GM18505 (cell line): ENCODE data around the gene GYS1.
A peak's percentile ranks its signal among the peaks of the same experiment; 100 is the strongest.

Source experiments
- ATAC-seq: cut with Tn5 transposase; IDR thresholded peaks from one replicate; pipeline ENCODE4 v1.9.1; 2021; ENCODE audit not compliant: unreplicated experiment
- POLR2A ChIP-seq: IDR thresholded peaks from 4 replicates; pipeline ENCODE4 v1.6.1; 2011; ENCODE audit warnings: borderline replicate concordance; ENCODE audit not compliant: insufficient read depth, insufficient read length; ENCODE audit errors: extremely low read depth

GYS1 gene

GRCh38 chr19:48967346-48968178 is 25.5 kb downstream of the GYS1 start:
- ATAC-seq: no peak
- TF ChIP-seq POLR2A: peak; percentile 52

- no peak for ATAC-seq
- TF ChIP-seq POLR2A: no peak
Measured at GRCh38 chr19:48966541-48967345, 26.4 kb downstream of the GYS1 start.

GRCh38 chr19:48965806-48966540 is 27.1 kb downstream of the GYS1 start:
- TF ChIP-seq POLR2A: peak; percentile 49
- ATAC-seq: peak; percentile 11

GRCh38 chr19:48965040-48965805 is 27.9 kb downstream of the GYS1 start, which contains the start of gene FTL:
Gene FTL, plus strand, starts transcription at chr19:48965309. Its CDS starts 199 bp downstream, at chr19:48965508.
- peak; percentile 49 for ATAC-seq
- peak; percentile 100 for TF ChIP-seq POLR2A

GRCh38 chr19:48964205-48965039 is 28.7 kb downstream of the GYS1 start:
- no peak for TF ChIP-seq POLR2A
- ATAC-seq: no peak

GRCh38 chr19:48963371-48964204 is 29.5 kb downstream of the GYS1 start:
- ATAC-seq: no peak
- peak; percentile 62 for TF ChIP-seq POLR2A

- no peak for TF ChIP-seq POLR2A
- no peak for ATAC-seq
Measured at GRCh38 chr19:48962849-48963165, 30.3 kb downstream of the GYS1 start.

GRCh38 chr19:48962029-48962848 is 30.9 kb downstream of the GYS1 start:
- ATAC-seq: peak; percentile 31
- TF ChIP-seq POLR2A: peak; percentile 95

GRCh38 chr19:48961673-48962028 is 31.5 kb downstream of the GYS1 start:
- TF ChIP-seq POLR2A: no peak
- ATAC-seq: no peak

- peak; percentile 34 for TF ChIP-seq POLR2A
- ATAC-seq: no peak
Measured at GRCh38 chr19:48961051-48961649, 32.0 kb downstream of the GYS1 start.
